ENCODE results near the gene SDK1.

Gene SDK1, protein sequence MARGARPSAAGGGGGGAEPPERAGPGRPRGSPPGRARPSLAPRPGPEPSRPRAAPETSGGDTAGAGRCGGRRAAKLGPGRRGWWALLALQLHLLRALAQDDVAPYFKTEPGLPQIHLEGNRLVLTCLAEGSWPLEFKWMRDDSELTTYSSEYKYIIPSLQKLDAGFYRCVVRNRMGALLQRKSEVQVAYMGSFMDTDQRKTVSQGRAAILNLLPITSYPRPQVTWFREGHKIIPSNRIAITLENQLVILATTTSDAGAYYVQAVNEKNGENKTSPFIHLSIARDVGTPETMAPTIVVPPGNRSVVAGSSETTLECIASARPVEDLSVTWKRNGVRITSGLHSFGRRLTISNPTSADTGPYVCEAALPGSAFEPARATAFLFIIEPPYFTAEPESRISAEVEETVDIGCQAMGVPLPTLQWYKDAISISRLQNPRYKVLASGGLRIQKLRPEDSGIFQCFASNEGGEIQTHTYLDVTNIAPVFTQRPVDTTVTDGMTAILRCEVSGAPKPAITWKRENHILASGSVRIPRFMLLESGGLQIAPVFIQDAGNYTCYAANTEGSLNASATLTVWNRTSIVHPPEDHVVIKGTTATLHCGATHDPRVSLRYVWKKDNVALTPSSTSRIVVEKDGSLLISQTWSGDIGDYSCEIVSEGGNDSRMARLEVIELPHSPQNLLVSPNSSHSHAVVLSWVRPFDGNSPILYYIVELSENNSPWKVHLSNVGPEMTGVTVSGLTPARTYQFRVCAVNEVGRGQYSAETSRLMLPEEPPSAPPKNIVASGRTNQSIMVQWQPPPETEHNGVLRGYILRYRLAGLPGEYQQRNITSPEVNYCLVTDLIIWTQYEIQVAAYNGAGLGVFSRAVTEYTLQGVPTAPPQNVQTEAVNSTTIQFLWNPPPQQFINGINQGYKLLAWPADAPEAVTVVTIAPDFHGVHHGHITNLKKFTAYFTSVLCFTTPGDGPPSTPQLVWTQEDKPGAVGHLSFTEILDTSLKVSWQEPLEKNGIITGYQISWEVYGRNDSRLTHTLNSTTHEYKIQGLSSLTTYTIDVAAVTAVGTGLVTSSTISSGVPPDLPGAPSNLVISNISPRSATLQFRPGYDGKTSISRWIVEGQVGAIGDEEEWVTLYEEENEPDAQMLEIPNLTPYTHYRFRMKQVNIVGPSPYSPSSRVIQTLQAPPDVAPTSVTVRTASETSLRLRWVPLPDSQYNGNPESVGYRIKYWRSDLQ (N-terminal part only)

DNA sequence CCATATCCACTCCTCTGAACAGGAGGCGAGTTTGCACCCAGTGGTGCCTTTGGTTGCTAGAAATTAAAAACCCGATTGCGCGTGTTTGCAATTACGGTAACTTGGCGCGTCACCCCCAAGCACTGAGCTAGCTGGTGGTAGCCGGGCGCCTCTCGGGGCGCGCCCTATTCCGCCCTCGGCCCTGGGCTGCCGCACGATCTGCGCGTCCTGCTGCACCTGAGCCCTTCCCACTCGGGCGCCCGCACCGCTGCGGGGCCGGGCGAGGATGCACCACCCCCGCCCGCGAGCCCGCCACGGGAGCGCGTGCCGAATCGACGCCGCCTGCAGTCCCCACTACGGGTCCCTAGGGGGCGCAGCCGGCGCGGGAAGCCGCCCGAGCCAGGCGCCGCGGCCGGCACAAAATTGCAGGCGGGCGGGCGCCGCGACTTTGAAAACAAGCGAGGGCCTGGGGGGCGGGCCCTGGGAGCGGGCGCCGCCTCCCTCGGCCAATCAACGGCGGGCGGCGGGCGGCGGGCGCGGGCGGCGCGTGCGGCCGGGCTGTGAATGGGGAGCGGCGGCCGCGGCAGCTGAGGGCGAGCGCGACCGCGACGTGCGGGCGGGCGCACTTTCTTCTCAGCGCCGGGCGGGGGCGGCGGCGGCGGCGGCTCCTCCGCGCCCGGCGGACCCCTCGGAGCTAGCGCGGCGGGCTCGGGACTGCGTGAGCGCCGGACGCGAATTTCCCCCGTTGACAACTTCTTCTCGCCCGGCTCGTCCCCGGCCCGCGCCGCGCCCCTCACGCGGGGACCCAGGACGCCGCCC lies at the start of gene SDK1:
SDK1 (plus strand) TSS at position 602 of the 798 bp plus-strand sequence. CDS start 335 bp downstream, outside the sequence.
- peak; percentile 85 for DNase-seq

DNA sequence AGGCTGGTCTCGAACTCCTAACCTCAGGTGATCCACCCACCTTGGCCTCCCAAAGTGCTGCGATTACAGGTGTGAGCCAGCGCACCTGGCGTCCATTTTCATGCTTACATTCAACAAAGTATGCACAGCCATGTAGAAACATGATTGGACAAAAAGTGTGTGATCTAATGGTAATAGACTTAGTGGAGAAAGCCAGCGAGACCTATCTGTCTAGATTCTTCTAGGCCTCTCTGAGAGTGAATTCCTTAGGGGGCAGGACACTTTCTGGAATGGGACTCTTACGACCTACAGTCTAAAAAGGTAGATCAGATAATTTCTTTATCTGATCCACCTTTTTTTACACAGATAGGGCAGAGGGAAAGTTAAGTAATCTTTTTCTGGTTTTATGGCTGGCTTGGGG lies 46.3 kb upstream of the SDK1 start:
- DNase-seq = no peak

DNA sequence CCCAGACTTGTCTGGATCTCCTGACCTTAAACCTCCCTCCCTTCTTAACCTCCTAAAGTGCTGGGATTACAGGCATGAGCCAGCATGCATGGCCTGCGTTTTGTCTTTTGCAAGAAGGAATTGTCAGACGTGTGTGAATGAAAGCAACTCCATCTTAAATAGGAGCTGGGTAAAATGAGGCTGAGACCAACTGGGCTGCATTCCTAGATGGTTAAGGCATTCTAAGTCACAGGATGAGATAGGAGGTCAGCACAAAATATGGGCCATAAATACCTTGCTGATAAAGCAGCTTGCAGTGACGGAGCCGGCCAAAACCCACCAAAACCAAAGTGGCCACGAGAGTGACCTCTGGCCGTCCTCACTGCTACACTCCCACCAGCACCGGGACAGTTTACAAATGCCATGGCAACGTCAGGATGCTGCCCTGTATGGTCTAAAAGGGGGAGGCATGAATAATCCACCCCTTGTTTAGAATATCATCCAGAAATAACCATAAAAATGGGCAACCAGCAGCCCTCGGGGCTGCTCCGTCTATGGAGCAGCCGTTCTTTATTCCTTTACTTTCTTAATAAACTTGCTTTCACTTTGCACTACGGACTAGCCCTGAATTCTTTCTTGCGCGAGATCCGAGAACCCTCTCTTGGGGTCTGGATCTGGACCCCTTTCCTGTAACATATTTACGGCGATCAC lies 41.2 kb upstream of the SDK1 start:
- no peak for DNase-seq

DNA sequence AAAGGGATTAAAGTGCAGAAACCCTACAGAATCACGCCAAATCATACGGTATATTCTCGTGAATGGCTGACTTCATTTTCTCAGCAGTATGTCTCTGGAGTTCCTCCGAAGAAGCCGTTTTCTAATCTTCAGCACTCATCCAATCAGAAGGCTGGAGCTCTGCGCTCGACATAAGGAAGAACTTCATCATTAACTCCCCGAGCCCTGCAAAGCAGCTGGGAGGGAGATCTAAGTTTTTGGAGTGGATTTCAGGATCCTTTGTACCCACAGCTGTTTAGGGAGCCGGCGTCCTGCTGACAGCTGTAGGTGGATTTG lies 40.7 kb upstream of the SDK1 start:
- no peak for DNase-seq

DNA sequence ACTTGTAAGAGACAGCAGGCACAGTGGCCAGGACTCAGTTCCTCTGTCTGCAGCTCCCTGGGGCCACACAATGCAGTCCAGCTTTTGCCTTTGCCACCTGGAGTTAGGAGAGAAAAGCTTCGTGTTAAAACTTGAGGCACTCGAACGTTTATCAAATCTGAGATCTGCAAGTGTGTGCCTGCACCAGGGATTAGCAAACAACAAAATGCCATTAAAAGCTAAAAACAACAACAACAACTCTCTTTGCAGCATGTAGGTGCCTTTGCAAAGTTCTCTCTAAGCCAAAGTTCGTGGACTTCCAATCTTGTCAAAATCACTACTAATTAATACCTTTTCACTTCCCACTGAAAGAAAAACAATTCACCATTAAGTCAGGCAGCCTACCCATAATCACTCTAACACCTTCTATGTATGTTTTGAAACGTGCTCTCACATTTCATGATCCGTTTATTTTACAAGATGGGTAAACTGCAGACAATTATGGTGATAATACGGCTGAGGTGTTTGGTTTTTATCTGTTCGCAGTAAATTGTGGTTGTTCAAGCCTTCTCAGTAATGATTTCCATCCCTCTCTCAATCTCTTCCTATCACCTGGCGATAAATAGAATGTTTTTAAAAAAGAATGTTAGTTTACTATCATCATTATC lies 36.2 kb upstream of the SDK1 start:
- DNase-seq = no peak

DNA sequence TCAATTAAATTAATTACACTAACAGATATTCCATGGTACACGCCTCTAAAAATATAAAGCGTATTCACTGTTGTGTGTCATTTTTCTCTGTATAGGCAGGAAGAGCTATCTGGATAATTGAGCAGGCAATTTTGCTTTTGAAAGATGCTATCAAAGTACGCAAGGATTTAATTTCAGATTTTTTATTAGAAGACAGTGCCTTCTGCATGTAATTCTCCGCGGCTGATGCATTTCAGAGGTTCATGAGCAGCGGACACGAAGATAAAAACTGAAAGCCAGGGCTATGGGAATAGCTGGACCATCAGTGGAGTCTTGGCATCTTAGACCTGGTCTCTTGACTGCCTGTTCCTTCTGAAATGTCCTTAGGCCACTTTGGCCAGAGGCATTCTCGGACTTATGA lies 35.7 kb upstream of the SDK1 start:
- DNase-seq = no peak

DNA sequence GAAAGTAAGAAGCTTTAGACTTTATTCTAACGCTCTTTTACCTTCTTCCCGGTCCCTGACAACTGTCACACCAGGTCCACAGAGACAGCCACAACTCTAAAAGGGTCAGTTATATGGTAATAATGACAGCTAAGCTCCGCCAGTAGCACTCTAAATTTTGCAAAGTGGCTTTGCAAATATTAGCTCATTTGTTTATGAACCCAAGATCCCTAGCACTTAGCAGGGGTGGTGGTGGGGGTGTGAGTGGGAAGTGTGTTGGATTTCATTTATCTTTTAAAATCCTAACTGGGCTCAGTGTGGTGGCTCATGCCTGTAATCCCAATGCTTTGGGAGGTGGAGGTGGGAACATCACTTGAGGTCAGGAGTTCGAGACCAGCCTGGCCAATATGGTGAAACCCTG lies 34.8 kb upstream of the SDK1 start:
- DNase-seq = no peak

DNA sequence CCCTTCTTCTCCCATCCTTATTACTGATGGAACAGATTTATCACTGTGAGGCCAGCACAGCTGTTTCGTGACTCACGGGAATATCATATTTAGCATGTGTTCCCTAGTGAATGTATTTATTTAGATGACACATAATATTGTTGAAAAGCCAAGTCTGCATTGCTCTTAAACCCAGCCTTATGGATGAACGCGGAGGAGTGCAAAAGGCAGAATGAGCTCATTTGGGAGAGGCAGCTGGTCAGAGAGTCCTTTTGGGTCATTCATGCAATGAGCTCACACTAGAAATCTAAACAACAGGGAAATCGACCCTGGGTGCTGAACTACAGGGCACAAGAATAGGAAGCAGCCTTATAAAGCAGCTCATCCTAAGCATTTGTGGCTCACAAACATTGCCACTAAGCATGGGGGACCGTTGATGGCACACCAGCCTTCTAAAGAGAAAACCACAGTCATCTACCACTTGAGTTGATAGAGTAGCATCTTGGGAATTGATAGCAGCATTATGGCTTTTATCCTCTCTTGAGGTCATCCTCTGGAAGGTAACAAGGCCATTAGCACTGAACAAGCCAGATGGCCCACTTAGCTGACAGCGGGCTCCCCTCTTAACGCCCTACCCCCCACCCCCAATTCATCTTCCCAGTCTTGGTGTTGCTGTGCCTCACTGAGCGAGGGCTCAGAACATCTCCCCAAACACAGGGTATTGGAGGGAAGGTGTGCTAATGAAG lies 32.9 kb upstream of the SDK1 start:
- no peak for DNase-seq

DNA sequence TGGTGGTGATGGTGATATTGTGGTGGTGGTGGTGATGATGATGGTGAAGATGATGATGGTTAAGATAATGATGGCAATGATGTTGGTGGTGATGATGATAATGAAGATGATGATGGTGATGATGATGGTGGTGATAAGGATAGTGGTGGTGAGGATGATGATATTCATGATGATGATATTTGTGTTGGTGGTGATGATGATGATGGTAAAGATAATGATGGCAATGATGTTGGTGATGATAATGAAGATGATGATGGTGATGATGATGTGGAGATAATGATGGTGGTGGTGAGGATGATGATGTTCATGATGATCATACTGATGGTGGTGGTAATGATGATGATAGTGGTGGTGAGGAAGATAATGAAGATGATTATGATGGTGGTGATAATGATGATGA lies 30.7 kb upstream of the SDK1 start:
- DNase-seq = no peak

DNA sequence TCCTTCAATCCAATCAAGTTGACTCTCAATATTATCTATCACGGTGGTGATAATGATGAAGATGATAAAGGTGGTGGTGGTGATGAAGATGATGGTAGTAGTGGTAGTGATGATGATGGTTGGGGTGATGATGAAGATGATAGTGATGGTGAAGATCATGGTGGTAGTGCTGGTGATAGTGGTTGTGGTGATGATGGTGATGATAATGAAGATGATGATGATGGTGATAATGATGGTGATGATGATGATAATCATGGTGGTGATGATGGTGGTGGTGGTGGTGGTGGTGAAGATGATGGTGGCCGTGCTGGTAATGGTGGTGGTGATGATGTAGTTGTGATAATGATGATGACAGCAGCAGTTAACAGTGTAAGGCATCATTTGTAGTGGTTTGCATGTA lies 29.8 kb upstream of the SDK1 start:
- DNase-seq = no peak

DNA sequence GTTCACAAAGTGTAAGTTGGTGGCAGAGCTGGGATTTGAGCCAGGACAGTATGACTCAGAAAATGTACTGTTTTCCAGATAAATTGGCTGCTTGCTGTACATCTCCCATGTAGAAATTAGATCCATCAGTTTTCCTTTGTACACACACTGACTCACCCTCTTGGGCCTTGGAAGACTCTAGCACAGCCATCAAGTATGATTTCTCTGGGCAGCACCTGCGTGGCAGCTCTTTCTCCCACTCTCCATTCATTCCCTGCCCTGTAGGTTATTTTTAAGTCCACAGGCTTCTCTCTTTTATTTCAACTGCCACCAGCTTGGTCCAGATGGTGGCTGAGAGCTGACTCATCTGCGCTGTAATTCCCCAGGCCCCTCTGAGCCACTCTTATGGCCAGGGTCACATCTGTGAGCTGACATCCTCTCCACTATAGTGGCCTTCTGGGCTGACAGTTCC lies 28.3 kb upstream of the SDK1 start:
- DNase-seq = no peak

DNA sequence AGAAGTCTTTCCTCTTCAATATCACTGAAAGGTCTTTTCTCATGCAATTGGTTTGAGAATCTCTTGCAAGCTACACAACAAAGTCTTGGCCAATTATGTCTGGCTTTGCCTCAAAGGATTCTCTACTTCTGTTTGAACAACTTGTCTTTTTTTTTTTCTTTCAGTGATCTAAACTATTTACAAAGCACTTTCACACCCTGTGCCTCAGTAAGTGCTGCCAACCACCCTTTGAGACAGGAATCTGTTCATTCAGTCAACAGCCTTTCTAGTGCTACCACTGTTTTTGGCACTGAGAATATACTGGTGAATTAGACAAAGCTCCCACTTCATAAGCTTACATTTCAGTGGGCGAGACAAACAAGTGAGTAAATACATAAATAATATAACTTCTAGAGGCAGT lies 26.9 kb upstream of the SDK1 start:
- no peak for DNase-seq

DNA sequence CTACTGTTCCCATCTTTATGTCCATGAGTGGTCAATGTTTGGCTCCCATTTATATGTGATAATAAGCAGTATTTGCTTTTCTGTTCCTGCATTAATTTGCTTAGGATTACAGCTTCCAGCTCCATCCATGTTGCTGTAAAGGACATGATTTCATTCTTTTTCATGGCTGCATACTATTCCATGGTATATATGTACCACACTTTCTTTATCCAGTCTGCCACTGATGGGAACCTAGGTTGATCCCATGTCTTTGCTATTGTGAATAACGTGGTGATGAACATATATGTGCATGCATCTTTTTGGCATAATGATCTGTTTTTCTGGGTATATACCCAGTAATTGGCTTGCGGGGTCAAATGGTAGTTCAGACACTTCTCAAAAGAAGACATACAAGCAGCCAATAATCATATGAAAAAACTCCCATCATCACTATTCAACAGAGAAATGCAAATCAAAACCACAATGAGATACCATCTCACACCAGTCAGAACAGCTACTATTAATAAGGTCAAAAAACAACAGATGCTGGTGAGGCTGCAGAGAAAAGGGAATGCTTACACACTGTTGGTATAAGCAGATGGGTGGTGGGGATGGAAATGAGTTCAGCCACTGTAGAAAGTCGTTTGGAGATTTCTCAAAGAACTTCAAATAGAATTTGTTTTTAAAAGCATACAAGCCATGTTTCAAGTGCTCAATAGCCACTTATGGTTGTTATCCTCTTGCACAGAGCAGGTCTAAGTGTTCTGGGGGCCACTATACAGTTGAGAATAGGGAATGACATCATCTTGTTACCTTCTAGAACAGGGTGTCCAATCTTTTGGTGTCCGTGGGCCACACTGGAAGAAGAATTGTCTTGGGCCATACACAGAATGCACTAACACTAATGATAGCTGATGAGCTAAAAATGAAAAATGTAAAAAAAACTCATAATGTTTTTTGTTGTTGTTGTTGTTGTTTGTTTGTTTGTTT lies 23.2 kb upstream of the SDK1 start:
- no peak for DNase-seq

DNA sequence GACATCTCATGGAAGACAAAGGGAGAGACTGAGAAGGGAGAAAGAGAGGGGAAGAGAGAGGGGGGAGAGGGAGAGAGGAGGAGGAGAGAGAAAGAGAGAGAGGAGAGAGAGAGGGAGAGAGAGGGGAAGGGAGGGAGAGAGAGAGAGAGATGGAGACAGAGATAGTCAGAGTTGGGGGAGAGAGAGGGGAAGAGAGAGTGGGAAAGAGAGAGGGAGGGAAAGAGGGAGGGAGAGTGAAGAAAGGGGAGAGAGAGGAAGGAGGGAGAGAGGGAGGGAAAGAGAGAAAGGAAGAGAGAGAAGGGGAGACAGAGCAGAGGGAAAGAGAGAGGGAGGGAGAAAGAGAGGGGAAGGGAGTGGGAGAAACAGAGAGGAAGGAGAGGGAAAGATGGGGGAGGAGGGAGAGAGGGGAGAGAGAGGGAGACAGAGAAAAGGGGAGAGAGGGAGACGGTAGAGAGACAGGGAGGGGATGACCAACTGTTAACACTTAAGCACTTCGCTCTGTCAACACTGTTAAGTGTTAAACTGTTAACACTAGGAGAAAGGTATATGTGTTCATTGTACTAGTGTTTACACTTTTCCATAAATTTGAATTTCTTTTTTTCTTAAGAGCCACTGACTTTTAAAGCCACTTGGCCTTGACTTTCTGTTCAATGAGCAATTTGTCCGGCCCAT lies 21.8 kb upstream of the SDK1 start:
- no peak for DNase-seq

DNA sequence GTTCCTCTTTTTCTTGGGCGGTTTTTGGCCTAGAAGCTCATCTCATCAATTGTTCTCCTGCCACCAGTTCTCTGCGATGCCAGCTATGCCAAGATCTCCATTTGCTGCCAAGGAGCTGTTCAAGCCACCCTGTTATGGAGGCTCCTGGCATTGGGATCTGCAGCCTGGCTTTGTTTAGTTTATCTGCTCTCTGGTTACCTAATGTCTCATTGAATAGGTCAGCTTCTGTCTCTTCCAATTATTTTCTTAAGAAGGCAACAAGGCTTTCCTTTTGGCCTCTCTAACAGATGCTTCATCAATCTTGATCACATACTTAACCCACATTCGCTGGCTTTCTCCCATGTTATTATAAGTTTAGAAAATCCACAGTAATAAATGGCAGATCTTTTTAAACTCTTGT lies 20.6 kb upstream of the SDK1 start:
- DNase-seq = no peak

DNA sequence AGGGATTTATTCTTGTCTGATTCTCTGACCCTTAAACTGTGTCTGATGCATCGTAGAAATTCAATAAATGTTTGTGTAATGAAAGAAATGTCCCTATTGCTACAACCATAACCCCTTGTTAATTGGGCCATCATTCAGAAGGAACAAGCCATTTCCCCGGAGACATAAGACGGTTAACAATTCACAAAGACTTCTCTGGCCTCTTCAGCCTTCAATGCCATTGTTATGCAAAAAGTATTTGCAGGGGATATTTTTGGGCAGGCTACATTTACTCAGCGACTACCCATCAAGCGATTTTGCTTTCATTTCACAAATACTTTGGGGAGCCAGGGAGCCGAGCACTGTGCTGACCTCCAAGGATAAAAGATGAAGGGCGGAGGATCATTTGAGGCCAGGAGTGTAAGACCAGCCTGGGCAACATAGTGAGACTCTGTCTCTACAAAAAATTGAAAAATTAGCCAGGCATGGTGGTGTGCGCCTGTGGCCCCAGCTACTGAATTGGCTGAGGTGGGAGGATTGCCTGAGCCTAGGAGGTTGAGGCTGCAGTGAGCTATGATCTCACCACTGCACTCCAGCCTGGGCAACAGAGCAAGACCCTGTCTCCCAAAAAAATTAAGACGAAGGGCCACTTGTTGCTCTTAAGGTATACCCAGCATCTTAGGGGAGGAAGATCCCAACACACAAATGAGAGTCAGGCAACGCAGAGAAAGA lies 20.0 kb upstream of the SDK1 start:
- DNase-seq = no peak

DNA sequence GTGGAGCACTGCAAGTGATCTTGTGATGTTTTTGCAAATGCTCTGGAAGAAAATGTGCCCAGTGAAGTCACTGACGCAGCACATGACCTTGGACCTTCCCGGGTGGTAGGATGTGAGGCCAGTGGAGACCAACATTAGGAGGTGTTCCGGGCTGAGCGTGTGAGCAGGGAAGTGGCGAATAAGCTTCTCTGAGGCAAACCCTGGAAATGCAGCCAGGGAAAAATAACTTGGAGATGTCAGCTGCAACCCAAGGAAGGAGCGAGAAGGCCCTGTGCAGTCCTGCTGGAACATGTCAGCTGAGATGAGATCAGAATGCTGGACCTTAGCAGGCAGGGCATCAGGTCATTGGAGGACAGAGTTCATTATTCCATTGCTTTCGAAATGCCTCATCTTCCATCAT lies 18.6 kb upstream of the SDK1 start:
- no peak for DNase-seq

DNA sequence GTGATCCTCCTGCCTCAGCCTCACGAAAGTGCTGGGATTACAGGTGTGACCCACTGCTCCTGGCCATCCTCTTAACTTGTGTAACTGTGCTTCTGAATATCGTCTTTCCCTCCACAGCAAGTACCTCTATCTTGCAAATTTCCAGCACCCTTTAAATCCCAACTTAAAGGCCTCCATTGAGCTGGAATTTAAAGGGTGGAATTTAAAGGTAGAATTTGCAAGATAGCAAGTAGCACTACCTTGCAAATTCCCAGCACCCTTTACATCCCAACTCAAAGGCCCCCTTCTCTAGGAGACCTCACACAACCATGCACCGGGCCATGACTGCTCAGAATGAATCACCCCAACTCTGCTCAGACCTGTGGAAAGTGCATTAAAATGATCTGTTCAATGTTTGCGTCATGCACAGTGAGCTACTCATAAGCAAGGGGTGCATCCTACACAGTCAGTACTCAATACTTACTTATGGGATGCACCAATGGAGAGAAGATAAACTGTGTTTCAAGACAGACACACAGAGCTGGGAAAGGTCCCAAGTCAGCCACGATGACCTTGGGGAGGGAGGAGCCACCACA lies 17.8 kb upstream of the SDK1 start:
- no peak for DNase-seq
